HG02981 (cell line): ENCODE data around the gene MUC12.
"Not testable (repeated sequence)": the region's sequence is repeated elsewhere in the genome, so short reads cannot be mapped to it uniquely, and the experiment has no call there.

Source experiments
- ATAC-seq: cut with Tn5 transposase; IDR thresholded peaks from one replicate; pipeline ENCODE4 v1.9.1; 2021; ENCODE audit warnings: mild to moderate bottlenecking, moderate library complexity; ENCODE audit not compliant: unreplicated experiment

Gene MUC12

DNA sequence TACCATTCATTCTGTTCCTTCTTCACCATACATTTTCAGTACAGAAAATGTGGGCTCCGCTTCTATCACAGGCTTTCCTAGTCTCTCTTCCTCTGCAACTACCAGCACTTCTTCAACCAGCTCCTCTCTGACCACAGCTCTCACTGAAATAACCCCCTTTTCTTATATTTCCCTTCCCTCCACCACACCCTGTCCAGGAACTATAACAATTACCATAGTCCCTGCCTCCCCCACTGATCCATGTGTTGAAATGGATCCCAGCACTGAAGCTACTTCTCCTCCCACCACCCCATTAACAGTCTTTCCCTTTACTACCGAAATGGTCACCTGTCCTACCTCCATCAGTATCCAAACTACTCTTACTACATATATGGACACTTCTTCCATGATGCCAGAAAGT lies 9.5 kb upstream of the MUC12 start:
- no peak for ATAC-seq

DNA sequence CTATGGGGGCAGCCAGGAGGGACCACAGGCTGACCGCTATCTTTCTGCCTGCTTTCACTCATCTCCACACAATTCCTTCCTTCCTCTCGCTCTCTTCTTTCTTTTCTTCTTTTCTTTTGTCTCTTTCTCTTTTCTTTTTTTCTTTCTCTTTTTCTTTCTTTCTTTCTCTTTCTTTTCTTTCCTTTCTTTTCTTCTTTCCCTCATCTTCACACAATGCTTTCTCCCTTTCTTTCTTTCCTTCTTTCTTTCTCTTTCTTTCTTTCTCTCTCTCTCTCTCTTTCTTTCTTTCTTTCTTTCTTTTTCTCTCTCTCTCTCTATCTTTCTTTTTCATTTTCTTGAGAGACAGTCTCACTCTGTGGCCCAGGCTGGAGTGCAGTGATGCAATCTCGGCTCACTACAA lies 6.8 kb upstream of the MUC12 start:
- ATAC-seq, result no peak

DNA sequence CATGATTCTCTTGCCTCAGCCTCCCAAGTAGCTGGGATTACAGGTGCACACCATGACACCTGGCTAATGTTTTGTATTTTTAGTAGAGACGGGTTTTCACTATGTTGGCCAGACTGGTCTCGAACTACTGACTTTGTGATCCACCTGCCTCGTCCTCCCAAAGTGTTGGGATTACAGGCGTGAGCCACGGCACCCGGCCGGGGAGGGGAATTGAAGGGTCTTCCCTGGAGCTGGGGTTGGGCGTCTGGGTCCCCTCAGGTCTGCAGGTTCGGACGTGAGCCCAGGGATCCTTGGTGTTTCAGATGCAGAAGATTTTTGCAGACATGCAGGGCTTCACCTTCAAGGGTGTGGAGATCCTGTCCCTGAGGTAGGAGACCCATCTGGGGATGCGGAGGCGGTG lies 6.0 kb upstream of the MUC12 start:
- no peak for ATAC-seq

DNA sequence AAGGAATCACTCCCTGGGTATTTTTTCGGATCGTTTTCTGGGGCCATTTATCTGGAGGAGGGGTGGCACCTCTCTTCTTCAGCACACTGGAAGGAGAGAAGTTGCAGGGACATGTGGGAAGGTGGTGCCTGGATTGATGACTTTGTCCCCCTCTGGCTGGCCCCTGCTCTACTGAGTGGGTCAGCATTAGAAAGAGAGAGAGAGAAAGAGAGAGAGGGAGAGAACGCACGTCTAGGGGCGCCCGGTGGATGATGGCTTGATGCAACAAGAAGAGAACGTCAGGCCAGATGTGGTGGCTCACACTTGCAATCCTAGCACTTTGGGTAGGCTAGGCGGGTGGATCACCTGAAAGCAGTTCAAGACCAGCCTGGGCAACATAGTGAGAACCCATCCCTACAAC lies 5.5 kb upstream of the MUC12 start:
- no peak for ATAC-seq

DNA sequence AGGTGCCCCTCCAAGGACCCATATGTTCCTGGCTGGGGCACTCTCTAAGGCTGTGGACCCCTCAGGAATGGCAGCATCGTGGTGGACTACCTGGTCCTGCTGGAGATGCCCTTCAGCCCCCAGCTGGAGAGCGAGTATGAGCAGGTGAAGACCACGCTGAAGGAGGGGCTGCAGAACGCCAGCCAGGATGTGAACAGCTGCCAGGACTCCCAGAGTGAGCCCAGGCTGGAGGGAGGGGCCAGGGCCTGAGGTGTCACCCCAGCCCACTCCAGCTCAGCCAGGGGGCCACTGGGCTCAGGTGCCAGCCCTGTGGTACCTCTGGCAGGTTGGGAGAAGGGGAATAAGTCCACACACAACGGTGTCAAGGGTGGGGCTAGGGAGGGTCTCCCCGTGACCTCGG lies 4.7 kb upstream of the MUC12 start:
- no peak for ATAC-seq

DNA sequence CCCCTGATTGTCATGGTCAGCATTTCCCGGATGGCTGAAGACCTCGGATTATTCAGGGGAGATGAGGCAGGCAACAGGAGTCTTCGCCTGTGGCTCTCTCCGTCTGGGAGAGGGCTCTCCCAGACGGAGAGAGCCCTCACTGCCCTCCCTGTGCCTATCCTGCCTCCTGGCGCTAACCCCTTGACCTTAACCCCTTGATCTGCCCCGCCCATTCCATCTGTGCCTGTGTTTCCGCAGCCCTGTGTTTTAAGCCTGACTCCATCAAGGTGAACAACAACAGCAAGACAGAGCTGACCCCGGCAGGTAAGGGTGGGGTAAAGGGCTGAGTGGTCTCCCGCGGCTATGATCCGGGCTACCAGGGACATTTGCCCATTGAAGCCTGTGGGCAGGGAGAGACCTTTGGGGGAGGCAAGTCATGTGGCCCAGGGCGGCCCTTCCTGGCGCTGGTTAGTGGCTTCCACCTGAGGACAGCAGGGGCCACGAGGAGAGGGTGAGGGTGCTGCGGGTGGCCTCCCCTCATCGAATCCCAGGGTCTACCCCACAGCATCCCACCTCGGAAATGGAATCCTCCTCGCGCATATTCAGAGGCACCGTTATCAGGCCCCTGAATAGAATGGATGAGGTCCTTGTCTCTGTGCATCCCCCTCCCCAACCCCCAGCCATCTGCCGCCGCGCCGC lies 4.2 kb upstream of the MUC12 start:
- no peak for ATAC-seq

DNA sequence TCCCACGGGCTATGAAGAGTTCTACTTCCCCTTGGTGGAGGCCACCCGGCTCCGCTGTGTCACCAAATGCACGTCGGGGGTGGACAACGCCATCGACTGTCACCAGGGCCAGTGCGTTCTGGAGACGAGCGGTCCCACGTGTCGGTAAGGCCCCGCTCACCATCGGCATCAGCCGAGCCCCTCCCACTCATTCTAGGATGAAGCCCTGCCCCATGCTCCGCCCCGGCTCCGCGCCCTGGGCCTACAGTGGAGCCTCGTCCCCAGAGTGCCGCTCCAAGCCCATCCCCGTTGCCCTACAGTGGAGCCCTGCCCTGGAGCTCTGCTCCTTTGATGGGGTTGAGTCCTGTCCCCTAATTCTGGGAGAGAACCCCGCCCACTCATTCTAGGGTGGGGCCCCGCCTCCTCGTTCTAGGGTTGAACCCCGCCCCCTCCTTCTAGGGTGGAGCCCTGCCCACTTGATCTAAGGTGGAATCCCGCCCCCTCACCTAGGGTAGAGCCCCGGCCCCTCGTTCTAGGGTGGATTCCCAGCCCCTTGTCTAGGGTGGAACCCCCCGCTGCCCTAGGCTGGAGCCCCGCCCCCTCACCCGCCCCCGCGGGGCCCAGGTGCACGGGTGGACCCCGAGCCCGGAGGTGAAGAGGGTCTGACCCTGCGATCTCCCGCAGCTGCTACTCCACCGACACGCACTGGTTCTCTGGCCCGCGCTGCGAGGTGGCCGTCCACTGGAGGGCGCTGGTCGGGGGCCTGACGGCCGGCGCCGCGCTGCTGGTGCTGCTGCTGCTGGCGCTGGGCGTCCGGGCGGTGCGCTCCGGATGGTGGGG lies 3.4 kb upstream of the MUC12 start:
- ATAC-seq, result peak; percentile 43

DNA sequence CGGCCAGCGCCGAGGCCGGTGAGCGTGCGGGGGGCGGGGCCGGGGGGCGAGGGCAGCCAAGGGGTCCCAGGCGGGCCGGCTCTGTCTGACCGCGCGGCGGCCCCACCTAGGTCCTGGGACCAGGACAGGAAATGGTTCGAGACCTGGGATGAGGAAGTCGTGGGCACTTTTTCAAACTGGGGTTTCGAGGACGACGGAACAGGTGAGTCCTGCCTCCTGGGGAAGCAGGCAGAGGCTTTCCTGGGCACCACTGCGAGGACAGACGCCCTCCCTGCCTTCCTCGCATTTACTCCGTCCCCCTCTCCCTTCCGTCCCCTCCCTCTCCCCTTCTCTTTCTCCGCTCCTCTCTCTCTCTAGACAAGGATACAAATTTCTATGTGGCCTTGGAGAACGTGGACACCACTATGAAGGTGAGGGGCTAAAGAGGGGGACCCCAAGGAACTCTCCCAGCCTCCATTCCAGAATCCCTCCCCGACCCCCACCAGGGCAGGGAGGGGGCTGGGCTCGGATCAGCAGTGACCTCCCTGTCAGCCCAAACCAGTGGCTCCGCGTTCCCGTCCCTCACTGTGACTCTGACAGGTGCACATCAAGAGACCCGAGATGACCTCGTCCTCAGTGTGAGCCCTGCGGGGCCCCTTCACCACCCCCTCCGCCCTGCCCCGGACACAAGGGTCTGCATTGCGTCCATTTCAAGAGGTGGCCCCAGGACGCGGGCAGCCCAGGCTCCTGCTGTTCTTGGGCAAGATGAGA lies 2.6 kb upstream of the MUC12 start:
- no peak for ATAC-seq

DNA sequence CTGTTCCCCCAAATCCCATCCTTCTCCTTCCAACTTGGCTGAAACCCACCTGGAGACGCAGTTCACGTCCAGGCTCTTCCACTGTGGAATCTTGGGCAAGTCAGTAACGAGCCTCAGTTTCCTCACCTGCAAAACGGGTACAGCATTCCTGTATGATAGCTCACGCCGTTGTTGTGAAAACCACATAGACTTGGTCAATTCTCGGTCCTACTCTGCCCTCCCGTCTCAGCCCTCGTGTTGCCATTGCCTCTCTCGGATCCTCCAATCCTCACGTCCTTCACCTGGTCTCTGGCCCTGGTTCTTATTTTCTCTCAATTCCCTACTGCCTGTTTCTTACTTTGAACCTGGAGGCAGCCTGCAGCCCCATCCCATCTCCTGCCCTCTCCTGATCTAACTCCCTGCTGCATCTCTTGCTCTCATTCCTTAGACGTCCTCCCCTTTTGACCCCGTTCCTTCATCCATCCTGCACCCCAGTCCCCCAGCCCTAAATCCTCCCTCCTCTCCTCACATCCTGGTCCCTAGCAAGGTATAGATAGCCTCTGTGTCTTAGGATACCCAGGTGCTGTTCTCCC lies 2.0 kb upstream of the MUC12 start:
- no peak for ATAC-seq

DNA sequence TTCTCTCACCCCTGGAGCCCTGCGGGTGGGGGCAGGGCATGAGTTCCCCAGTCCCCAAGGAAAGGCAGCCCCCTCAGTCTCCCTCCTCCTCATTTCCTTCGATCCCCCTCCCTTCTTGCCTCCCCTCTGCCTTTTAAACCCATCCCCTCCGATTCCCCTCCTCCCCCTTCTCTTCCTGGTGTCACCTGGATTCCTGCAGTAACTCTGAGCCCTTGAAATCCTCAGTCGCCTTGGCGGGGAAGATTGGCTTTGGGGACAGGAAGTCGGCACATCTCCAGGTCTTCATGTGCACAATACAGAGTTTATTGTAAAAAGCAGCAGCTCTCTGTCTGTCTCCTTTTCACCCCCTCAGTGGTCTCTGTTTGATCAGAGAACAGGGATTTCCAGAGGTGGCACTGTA lies 1.3 kb upstream of the MUC12 start:
- ATAC-seq, result no peak

DNA sequence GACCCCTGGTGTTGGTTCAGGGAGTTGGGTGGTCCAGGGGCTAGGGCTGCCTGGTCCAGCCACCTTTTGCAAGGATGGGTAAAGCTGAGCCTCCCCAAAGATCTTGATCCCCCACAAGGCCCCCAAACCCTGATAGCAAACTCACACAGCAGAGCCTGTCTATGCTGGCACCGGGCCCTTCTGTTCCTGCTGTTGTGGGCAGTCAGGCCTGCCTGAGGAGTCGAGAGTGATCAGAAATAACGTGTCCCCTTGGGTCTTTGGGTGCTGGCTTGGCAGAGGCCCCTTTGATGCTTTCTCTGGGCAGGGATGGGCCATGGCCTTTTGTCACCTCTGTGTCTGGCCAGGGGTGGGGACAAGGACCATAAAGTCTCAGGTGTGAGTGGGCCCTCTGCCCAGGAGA lies 715 bp upstream of the MUC12 start:
- no peak for ATAC-seq

DNA sequence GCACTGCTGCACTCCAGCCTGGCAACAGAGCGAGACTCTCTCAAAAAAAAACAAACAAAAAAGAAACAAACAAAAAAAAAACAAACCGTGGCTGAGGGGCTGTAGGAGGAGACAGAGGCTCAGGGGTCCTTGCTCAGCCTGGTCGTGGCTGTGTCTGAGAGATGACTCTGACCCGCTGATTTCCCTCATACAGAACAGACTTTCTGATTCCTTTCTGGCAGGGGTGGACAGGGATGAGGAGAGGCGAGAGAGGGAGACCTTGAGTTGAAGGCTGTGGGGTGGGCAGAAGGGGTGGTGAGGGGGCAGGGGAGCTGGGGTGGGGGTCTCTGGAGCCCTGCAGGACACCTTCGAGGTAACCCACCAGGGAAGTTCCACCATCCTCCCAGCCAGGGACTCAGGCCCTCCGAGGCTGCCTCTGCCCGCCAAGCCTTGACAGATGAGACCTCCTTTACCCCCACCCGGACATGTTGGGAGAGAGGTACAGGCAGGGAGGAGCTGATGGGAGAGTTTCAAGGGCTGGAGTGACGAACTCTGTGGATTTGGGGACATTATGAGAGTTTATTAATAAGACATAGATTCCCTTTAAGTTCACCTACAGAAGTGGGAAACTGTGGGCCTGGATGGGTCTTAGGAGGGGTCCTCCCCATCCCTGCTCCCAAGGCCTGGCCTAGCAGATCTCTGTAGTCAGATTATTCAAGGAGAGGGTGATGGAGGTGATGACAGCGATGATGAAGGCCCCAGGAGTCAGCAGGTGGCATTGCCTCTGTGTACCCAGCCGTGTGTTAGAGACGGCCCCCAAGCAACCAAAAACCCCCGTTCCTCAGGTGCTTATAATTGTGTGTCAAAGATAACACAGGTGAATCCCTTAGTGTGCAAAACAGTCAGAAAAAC lies 2.0 kb downstream of the MUC12 start:
- ATAC-seq, result no peak

DNA sequence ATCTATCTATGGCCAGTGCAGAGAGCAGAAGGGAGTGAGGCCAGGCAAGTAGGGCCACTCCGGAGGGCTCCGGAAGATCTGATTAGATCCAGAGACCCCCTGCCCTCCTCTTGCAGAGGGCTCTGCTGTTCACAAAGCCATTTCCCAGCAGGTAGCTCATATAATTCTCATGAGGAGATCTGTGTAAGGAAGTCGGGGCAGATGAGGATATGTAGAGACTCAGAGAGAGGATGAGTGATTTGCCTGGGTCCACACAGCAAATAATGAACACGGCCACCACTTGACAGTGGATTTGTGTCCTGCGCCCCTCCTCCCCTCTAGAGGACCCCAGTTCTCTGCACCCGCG lies 2.6 kb downstream of the MUC12 start:
- no peak for ATAC-seq

DNA sequence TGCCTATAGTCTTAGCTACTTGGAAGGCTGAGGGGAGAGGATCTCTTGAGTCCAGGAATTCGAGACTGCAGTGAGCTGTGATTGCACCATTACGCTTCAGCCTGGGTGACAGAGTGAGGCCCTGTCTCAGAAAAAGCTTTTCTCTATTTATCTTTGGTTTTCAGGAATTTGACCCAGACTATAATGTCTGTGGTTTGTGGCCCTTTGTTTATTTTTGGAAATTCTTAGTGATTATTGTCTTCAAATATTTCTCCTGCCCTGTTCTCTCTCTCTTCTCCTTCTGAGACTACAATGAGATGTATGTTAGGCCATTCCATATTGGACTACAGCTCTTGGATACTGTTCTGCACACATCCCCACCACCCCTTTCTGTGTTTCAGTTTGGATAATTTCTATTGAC lies 4.7 kb downstream of the MUC12 start:
- ATAC-seq, result no peak

DNA sequence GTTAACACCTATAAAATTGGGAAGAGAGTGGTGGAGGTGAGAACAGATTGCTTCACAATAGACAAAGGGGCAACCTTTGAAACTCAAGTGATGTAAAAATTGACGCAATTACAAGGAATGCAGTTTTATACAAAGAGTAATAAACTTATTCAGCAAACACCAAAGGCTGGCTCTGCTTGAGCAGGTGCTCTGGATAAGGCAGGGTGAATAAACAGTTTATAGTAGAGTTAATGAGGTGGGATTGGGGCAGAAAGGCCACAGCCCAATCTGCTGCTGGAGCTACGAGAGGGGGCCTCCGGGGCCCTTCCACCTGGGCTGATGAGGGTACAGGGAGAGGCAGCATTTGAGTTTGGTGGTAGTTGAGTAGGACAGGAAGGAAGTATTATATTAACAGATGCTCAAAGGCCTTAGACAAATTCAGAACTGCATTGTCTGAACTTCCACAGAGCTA lies 6.0 kb downstream of the MUC12 start:
- ATAC-seq, result no peak

DNA sequence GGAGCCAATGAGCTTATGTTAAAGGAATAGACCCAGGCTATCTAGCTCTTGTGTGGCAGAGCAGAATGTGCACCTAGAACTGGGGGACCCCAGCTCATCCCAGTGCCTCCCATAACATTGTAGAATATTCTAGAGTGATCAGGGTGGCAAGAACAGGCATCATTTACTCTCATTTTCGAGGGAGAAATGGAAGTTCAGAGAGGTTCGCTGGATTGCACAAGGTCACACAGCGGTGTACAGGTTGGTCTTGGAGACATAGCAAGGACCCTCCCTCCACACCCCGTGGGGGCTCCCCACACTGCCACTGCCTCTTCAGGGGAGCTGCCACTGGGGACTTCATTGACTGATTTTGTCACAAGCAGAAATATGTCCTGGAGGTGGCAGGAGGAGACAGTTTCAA lies 8.9 kb downstream of the MUC12 start:
- ATAC-seq, result no peak

DNA sequence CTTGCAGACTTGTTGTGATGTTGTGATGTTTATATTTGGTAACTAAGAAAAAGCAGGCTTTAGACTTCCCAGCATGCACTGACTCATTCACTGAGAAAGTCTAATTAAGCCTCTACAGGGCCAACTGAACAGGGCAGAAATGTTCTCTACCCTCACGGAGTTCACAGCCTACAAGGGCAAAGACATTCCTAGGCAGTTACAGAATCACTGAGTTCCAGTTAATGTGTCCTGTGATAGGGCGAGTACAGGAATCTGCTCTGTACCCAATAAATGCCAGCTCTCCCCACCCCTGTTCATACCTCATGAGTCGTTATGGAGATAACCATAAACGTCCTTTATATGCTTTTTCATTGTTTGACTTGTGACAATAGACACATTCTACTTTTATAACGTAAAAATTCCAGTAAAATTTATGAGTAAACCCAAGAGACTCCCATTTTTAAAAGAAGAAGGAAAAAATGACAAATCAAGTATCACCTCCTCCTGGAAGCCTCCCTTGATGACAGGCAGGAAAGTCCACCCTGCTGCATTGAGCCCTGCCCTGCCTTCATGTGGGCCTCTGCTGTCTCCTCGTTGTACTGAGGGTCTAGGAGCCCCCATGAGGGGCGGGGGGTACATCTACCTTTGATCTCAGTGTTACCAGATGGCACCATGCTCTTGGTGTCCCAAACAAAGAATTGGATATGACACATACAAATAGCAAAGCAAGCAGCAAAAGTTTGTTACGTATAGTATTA lies 14.3 kb downstream of the MUC12 start:
- no peak for ATAC-seq

DNA sequence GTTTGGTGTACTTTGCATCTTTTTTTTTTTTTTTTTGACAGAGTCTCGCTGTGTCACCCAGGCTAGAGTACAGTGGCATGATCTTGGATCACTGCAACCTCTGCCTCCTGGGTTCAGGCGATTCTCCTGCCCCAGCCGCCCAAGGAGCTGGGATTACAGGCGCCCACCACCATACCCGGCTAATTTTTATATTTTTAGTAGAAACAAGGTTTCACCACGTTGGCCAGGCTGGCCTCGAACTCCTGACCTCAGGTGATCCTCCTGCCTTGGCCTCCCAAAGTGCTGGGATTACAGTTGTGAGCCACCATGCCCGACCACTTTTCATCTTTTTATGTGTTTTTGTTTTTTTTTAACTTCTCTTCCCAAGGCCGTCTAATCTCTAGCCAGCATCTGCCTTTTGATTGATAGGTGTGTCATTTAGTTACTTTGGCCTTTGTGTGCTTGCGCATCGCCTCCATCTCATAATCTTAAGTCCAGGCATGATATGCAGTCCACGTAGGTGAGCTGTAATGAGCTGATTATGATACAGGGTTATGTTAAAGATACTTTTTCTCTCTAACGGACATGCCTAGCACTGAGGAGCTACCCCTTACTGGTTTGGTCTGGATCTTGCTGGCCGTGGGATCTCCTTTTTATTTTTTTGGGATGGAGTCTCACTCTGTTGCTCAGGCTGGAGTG lies 15.0 kb downstream of the MUC12 start:
- not testable (repeated sequence) for ATAC-seq

DNA sequence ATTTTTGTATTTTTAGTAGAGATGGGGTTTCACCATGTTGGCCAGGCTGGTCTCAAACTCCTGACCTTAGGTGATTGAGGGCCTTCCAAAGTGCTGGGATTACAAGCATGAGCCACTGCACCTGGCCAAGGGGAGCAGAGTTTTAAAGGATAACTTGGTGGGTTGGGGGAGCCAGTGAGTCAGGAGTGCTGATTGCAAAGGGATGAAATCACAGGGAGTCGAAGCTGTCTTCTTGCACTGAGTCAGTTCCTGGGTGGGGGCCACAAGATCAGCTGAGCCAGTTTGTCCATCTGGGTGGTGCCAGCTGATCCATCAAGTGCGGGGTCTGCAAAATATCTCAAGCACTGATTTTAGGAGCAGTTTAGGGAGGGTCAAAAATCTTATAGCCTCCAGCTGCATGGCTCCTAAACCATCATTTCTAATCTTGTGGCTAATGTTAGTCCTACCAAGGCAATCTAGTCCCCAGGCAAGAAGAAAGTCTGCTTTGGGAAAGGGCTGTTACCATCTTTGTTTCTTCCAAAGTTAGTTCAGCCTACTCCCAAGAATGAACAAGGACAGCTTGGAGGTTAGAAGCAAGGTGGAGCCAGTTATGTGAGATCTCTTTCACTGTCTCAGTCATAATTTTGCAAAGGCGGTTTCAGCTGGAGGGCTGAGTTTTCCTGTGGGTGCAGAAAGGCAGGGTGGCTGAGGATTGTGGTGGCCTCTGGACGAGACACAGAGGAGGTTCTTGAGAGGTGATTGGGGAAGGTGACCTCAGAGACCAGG lies 15.8 kb downstream of the MUC12 start:
- not testable (repeated sequence) for ATAC-seq
